GM21737 (cell line): ENCODE measurements around the gene COQ5.
"Not testable (repeated sequence)": the region's sequence is repeated elsewhere in the genome, so short reads cannot be mapped to it uniquely, and the experiment has no call there.

Experiments
- ATAC-seq: cut with Tn5 transposase; IDR thresholded peaks from one replicate; pipeline ENCODE4 v1.9.1; 2021; ENCODE audit warnings: mild to moderate bottlenecking, moderate library complexity; ENCODE audit not compliant: unreplicated experiment

COQ5 gene

GRCh38 chr12:120530418-120530761 lies 1.4 kb upstream of the COQ5 start:
- not testable (repeated sequence) for ATAC-seq

DNA sequence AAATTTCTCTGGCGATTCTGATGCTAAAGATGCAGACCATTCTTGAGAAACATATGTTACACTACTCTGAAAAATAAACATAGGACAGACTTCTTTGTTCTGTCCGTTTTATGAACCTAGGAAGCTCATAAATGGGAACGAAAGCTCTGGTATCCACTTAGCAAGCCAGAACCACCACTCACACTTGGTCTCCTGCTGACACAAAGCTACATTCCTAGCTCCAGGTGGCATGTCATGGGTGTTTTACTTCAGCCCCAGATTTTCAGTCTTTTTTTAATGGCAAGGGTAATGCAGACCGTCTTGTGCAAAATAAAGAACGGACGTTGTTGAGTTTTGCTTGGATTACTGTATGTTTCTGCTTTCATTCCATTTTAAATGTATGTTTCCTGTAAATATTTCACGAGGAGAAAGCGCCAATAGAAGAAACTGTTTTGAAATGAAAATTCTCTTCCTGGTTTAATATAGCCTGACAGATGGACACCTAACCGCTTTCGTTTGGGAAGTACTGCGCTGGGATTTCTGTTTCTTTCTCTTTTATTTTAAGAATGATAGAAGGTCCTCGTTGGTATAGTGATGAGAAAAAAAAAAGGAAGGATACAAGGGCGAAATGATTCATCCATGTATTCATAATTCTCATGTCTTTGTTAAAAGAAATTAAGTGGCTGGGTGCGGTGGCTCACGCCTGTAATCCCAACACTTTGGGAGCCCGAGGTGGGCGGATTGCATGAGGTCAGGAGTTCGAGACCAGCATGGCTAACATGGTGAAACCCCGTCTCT lies 871 bp upstream of the COQ5 start:
- ATAC-seq, result no peak

- ATAC-seq, result no peak
Measured at GRCh38 chr12:120522568-120522967, 6.4 kb downstream of the COQ5 start.

GRCh38 chr12:120519324-120519723 lies 9.6 kb downstream of the COQ5 start:
- not testable (repeated sequence) for ATAC-seq

- ATAC-seq, result no peak
Measured at GRCh38 chr12:120515496-120515895, 13.5 kb downstream of the COQ5 start.

DNA sequence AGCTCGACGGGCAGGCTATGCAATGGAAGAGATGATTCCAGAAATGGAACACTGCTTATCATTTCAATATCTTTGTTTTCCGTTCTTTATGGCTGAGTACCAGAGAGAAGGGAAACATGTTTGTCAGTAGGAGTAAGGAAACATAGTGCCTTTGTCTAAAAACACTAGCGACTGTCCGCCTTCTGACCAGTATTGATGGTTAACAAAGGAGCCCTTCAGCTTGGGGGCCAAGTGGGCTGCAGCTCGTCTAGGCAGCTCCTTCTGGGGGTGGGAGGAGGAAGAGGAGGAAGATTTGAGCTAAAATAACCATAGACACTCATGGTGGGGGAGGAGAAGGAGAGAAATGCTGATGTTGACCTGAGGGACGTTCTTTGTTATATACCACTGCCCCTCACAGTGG lies 15.0 kb downstream of the COQ5 start:
- no peak for ATAC-seq

DNA sequence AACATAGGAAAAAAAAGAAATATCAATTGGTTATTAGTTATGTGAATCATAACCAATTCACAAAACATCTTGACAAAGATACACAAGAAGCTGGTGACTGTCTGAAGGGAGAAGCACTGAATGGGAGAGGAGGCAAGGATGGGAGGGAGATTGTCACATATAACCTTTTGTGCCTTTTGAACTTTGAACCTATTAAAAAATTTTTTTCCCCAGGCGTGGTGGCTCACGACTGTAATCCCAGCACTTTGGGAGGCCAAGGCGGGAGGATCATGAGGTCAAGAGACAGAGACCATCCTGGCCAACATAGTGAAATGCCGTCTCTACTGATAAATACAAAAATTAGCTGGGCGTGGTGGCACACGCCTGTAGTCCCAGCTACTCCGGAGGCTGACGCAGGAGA lies 20.4 kb downstream of the COQ5 start:
- ATAC-seq, result no peak

- no peak for ATAC-seq
Measured at GRCh38 chr12:120504587-120504986, 24.4 kb downstream of the COQ5 start.

DNA sequence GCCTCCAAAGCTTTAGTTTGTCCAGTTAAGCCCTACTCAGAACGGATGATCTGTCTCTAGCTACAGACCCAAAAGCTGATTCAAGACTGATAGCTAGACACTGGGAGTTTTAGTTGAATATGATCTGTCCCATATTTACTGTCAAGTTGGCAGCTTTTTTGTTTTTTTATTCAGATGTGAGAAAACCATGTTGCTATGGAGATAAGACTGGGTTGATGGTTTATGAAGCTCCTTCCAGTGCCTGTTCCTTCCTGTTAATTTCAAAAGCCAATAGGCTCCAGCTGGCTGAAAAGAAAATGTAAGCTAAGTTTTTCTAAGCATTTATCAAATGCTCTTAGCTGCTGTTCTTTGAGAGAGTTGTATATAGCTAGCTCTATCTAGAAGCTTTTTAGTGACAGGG lies 28.4 kb downstream of the COQ5 start:
- no peak for ATAC-seq

DNA sequence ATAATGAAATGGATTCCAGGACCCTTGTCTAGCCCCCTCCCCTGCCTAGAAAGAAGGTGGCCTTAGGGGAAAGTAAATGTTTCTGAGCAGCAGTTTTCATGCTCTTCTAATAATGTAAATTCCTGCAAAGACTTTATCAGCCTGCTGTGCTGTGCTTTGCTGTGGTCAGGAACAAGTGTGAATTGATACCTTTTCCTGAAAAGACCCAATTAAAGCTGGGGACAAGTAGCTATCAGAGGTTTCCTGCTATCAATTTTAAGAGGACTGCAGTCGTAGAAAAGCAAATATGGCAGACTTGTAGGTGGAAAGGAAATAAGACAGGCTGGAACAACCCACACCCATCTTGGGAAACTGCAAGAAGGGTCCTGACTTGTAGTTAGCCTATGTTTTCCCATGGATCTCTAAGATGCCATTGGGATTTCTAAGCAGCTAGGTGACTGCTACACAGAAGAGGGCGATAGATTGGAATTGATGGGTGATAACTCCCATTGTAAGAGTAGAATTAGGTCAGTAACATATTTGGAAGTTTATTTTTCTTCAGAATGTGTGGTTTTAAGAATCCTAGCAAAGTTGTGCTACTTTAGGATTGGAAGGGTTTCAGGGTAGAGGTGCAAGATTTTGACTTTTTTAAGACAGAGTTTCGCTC lies 30.0 kb downstream of the COQ5 start:
- no peak for ATAC-seq

GRCh38 chr12:120497524-120498150 lies 31.3 kb downstream of the COQ5 start:
- no peak for ATAC-seq

DNA sequence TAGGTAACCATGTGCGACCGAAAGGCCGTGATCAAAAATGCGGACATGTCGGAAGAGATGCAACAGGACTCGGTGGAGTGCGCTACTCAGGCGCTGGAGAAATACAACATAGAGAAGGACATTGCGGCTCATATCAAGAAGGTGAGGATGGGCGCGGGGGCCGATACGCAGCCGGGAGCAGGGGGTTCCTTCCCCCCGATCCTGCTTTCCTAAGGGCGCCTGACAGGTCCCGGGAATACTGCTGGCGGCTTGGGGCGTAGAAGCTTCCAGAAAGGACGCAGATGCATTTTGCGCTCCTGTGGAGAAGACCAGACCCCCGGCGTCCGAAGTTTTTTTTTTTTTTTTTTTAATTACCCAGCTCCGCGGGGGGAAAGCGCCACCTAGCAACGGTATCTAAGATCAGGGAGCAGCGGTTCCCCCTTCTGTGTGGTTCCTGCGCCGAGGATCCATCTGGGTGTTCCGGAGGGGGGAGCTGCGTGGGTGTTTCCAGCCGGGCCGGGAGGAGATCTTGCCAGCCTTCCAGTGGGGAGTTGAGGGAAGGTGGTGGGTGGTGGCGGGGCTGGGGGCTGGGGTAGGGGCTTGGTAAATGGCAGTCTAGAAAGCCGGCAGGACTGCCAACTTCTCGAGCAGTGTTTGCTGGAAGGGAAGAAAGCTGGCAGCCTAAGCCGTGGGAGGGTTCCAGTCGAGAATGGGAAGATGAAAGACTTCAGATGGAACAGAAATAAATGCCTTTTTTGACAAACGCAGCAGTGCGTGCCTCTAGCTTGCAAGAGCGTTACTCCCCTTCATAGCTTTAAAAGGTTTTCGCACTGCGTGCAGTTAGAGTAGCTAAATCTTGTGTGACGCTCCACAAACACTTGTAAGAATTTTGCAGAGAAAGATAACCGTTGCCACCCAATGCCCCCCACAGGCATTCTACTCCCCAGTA lies 32.3 kb downstream of the COQ5 start:
- ATAC-seq, result no peak

DNA sequence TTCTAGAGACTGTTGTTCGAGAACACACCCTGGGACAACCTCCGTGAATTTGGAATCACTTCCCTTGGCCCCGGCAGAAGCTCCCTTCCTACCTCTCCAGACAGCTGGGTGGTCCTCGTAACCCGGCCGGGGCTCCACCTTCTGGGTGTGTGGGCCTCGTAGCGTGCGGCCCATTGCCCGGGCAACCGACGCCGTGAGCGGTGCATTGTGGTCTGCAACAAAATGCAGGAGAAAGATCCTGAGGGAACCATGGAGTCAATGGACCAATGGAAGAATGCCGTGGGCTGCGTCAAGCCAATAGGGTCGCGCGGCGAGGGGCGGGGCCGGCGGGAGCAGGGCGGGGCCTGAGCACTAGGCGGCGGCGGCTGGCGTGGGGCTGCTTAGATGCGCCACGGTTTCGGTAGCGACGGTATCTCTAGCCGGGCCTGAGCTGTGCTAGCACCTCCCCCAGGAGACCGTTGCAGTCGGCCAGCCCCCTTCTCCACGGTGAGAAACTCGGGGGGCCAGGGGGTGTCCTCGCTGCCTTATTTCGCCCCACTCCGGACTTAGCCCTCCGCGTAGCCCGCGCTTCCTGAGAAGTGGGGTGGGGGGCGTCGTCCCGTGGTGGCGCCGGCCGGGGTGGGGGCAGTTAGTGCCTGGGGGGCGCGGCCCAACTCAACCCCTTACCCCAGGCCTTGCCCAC lies 33.1 kb downstream of the COQ5 start, which contains the start of gene DYNLL1:
DYNLL1 (plus strand) TSS at position 383 of the 682 bp plus-strand sequence. CDS start 309 bp downstream, outside the sequence.
- ATAC-seq, result peak; percentile 94

- ATAC-seq, result no peak
Measured at GRCh38 chr12:120495186-120495730, 33.7 kb downstream of the COQ5 start.

- ATAC-seq, result no peak
Measured at GRCh38 chr12:120490833-120491512, 38.0 kb downstream of the COQ5 start.

DNA sequence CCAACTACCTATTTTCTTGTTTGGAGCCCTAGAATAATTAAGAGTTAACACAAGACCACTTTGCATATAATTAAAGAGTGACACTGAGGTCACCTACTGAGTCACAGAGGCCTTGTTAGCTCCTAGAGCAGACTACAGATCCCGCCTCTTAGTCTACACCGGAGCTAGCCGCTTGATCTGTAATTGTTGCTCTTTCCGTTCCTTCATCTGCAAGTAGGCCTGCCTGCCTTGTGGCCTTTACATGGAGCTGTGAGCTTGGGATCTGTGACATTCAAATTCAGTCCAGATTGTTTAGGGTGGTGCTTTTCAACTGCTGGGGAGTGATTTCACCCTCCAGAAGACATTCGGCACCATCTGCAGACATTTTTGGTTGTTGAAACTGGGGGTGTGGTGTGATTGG lies 38.6 kb downstream of the COQ5 start:
- no peak for ATAC-seq

GRCh38 chr12:120489018-120489417 lies 39.9 kb downstream of the COQ5 start:
- ATAC-seq, result no peak

DNA sequence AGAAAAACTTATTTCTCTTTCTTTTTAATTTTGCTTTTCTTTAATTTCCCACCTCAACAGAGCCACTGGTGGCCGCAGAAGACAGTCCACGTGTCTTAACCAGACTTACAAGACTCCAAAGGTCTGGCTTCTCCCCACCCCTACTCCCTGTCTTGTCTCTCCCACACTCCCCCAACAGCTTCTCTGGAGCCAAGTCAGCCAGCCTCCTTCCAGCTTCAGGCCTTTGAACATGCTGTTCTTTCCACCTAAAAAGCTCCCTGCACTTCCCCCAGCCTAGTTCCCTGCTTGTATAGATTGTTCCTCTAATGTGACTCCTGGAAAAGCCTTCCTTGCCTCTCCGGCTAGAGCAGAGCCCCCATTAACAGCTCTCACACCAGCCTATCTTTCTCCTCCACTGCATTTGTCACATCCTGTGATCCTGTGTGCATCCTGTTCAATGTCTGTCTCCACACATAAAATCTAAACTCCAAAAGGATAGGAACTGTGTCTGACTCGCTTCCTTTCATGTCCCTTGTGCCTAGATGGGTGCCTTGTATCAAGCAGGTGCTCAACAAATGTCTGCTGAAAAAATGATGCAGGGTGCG lies 40.8 kb downstream of the COQ5 start:
- ATAC-seq, result no peak

DNA sequence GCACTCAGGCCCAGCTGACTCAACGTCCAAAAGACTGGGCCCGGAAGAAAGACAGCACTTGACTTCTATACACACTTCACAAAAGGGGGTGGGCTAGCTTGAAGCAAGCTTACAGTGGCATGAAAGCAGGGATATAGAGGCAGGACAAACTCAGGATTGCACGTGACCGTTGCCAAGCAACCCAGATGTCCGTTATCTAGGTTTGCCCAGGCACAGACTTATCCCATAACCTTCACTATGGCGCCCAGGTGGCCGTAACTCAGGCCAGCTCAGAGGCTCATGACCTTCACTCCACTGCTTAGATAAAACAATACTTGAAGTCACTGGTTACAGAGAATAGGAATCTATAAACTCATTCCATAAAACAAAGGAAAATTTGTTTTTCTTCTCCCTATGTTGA lies 41.4 kb downstream of the COQ5 start:
- not testable (repeated sequence) for ATAC-seq
